Measurements from ENCODE around the gene HIVEP1. TPM values are rescaled to one million over a fixed set of nuclear protein-coding genes. Genes with fewer than 3 reads are reported as not detected.

Gene HIVEP1
- total RNA-seq, 1 donor from 2014 or later: 22.8 TPM

GRCh38 chr6:11978169-11978987 lies 33.7 kb upstream of the HIVEP1 start:
- intact Hi-C loops (cut with DNase I): no loop called here
- no peak for DNase-seq
- Histone ChIP-seq H3K9me3 (no peaks in the 10 kb centered on the region), H3K36me3 (no peaks in the 10 kb centered on the region), H3K27ac (no peak overlapping the region), H3K4me3 (no peak overlapping the region), H3K27me3 (ENCODE audit: low read depth) (no peaks in the 10 kb centered on the region), H3K4me1 (no peaks in the 10 kb centered on the region)
- no peak for ATAC-seq
- no peak for TF ChIP-seq CTCF (IDR thresholded peaks at IDR 0.05)

GRCh38 chr6:11979866-11980265 lies 32.2 kb upstream of the HIVEP1 start:
- H3K4me1 ChIP-seq: no peaks in the 10 kb centered on the region
- no peak overlapping the region for H3K27ac ChIP-seq
- no peaks in the 10 kb centered on the region for H3K9me3 ChIP-seq
- intact Hi-C loops (cut with DNase I): no loop called here
- no peak overlapping the region for H3K4me3 ChIP-seq
- DNase-seq (no peak), ATAC-seq (no peak)
- no peaks in the 10 kb centered on the region for H3K27me3 ChIP-seq (ENCODE audit: low read depth)
- no peaks in the 10 kb centered on the region for H3K36me3 ChIP-seq
- no peak for TF ChIP-seq CTCF (IDR thresholded peaks at IDR 0.05)

- H3K4me1 ChIP-seq: no peaks in the 10 kb centered on the region
- DNase-seq (no peak), ATAC-seq (no peak)
- no peaks in the 10 kb centered on the region for H3K27me3 ChIP-seq (ENCODE audit: low read depth)
- intact Hi-C loops (cut with DNase I): no loop called here
- H3K36me3 ChIP-seq: no peaks in the 10 kb centered on the region
- no peak overlapping the region for H3K4me3 ChIP-seq
- TF ChIP-seq CTCF (IDR thresholded peaks at IDR 0.05): no peak
- no peaks in the 10 kb centered on the region for H3K9me3 ChIP-seq
- no peak overlapping the region for H3K27ac ChIP-seq
These were observed 28.8 kb upstream of the HIVEP1 start for GRCh38 chr6:11983306-11983705.

GRCh38 chr6:11987386-11987785 lies 24.7 kb upstream of the HIVEP1 start:
- H3K27me3 ChIP-seq (ENCODE audit: low read depth): no peaks in the 10 kb centered on the region
- H3K9me3 ChIP-seq: no peaks in the 10 kb centered on the region
- intact Hi-C loops (cut with DNase I): no loop called here
- no peak overlapping the region for H3K4me3 ChIP-seq
- H3K4me1 ChIP-seq: no peaks in the 10 kb centered on the region
- H3K36me3 ChIP-seq: no peaks in the 10 kb centered on the region
- no peak for DNase-seq
- no peak for TF ChIP-seq CTCF (IDR thresholded peaks at IDR 0.05)
- no peak overlapping the region for H3K27ac ChIP-seq
- no peak for ATAC-seq

GRCh38 chr6:11989386-11989785 lies 22.7 kb upstream of the HIVEP1 start:
- no peak for ATAC-seq
- intact Hi-C loops (cut with DNase I): no loop called here

More at GRCh38 chr6:11989386-11989785, 22.7 kb upstream of the HIVEP1 start:
- no peak for TF ChIP-seq CTCF (IDR thresholded peaks at IDR 0.05)
- no peaks in the 10 kb centered on the region for H3K4me1 ChIP-seq
- no peak overlapping the region for H3K27ac ChIP-seq
- no peaks in the 10 kb centered on the region for H3K9me3 ChIP-seq
- no peaks in the 10 kb centered on the region for H3K36me3 ChIP-seq
- H3K4me3 ChIP-seq: no peak overlapping the region
- no peak for DNase-seq
- H3K27me3 ChIP-seq (ENCODE audit: low read depth): no peaks in the 10 kb centered on the region

Data from lower lobe of right lung (tissue), 2 donors.